ENCODE measurements around the gene NOTCH1. TPM values are rescaled to one million over a fixed set of nuclear protein-coding genes. Genes with fewer than 3 reads are reported as not detected.

The NOTCH1 gene
- total and polyA plus RNA-seq, 2 donors (not counting 1 experiment from before 2014, with no cell fraction given) = 3.3 to 10.9 TPM

- DNase-seq (ENCODE audit: low read depth in 2 of 2) = no peak
- Histone ChIP-seq H3K27me3 (ENCODE audit: control insufficient read depth, insufficient read depth, low read length) (no peaks in the 10 kb centered on the region), H3K27ac (ENCODE audit: insufficient read depth, low read length) (no peak overlapping the region), H3K9me3 (ENCODE audit: control insufficient read depth, insufficient read depth, low read depth, low read length) (no peaks in the 10 kb centered on the region), H3K4me1 (ENCODE audit: control insufficient read depth, extremely low read depth, insufficient read depth, low read length) (no peaks in the 10 kb centered on the region), H3K79me2 (ENCODE audit: control insufficient read depth, insufficient read depth, low read length) (no peaks in the 10 kb centered on the region), H3K4me3 (replicated peaks in 1 of 4; ENCODE audit: control extremely low read depth in 1 of 4, insufficient read depth in 1 of 4, low read depth in 3 of 4, low read length in 4 of 4) (no peak overlapping the region), H2AFZ (ENCODE audit: low read length) (no peak overlapping the region), H3K9ac (ENCODE audit: insufficient read depth, low read length) (no peak overlapping the region), H3K4me2 (ENCODE audit: extremely low read depth, insufficient read depth, low read length) (no peak overlapping the region), H4K20me1 (ENCODE audit: control insufficient read depth, extremely low read depth, insufficient read depth, low read length) (no peaks in the 10 kb centered on the region), H3K36me3 (ENCODE audit: control insufficient read depth, insufficient read depth, low read length) (peaks cover 57% of the 10 kb centered on the region)
- TF ChIP-seq CTCF (conservative IDR thresholded peaks at IDR 0.05 in 1 of 2, IDR thresholded peaks at IDR 0.05 in 1 of 2; ENCODE audit: low read depth in 1 of 2, low read length in 2 of 2) (no peak), EZH2 (IDR thresholded peaks at IDR 0.05; ENCODE audit: low read length, missing control alignments) (no peak)
Measured at GRCh38 chr9:136514022-136514714, 31.7 kb downstream of the NOTCH1 start.

GRCh38 chr9:136513191-136513590, 32.7 kb downstream of the NOTCH1 start:
- H3K27ac ChIP-seq (ENCODE audit: insufficient read depth, low read length) = no peak overlapping the region
- no peak for DNase-seq (ENCODE audit: low read depth in 2 of 2)
- H3K4me2 ChIP-seq (ENCODE audit: extremely low read depth, insufficient read depth, low read length) = no peak overlapping the region

GRCh38 chr9:136512651-136513071, 33.2 kb downstream of the NOTCH1 start:
- H3K4me1 ChIP-seq (ENCODE audit: control insufficient read depth, extremely low read depth, insufficient read depth, low read length) = no peaks in the 10 kb centered on the region
- no peaks in the 10 kb centered on the region for H3K9me3 ChIP-seq (ENCODE audit: control insufficient read depth, insufficient read depth, low read depth, low read length)
- H3K36me3 ChIP-seq (ENCODE audit: control insufficient read depth, insufficient read depth, low read length) = peaks cover 52% of the 10 kb centered on the region
- H3K27me3 ChIP-seq (ENCODE audit: control insufficient read depth, insufficient read depth, low read length) = no peaks in the 10 kb centered on the region
- no peak overlapping the region for H3K4me2 ChIP-seq (ENCODE audit: extremely low read depth, insufficient read depth, low read length)
- no peak overlapping the region for H2AFZ ChIP-seq (ENCODE audit: low read length)
- DNase-seq (ENCODE audit: low read depth in 2 of 2) = no peak
- no peaks in the 10 kb centered on the region for H3K79me2 ChIP-seq (ENCODE audit: control insufficient read depth, insufficient read depth, low read length)
- H3K4me3 ChIP-seq (replicated peaks in 1 of 4; ENCODE audit: control extremely low read depth in 1 of 4, insufficient read depth in 1 of 4, low read depth in 3 of 4, low read length in 4 of 4) = no peak overlapping the region
- TF ChIP-seq EZH2 (IDR thresholded peaks at IDR 0.05; ENCODE audit: low read length, missing control alignments) (no peak), CTCF (conservative IDR thresholded peaks at IDR 0.05 in 1 of 2, IDR thresholded peaks at IDR 0.05 in 1 of 2; ENCODE audit: low read depth in 1 of 2, low read length in 2 of 2) (no peak)
- no peak overlapping the region for H3K9ac ChIP-seq (ENCODE audit: insufficient read depth, low read length)
- no peak overlapping the region for H3K27ac ChIP-seq (ENCODE audit: insufficient read depth, low read length)
- no peaks in the 10 kb centered on the region for H4K20me1 ChIP-seq (ENCODE audit: control insufficient read depth, extremely low read depth, insufficient read depth, low read length)

More at GRCh38 chr9:136513191-136513590, 32.7 kb downstream of the NOTCH1 start:
- Histone ChIP-seq H3K4me3 (replicated peaks in 1 of 4; ENCODE audit: control extremely low read depth in 1 of 4, insufficient read depth in 1 of 4, low read depth in 3 of 4, low read length in 4 of 4) (no peak overlapping the region), H3K9ac (ENCODE audit: insufficient read depth, low read length) (no peak overlapping the region), H3K36me3 (ENCODE audit: control insufficient read depth, insufficient read depth, low read length) (peaks cover 53% of the 10 kb centered on the region), H3K27me3 (ENCODE audit: control insufficient read depth, insufficient read depth, low read length) (no peaks in the 10 kb centered on the region), H3K4me1 (ENCODE audit: control insufficient read depth, extremely low read depth, insufficient read depth, low read length) (no peaks in the 10 kb centered on the region), H4K20me1 (ENCODE audit: control insufficient read depth, extremely low read depth, insufficient read depth, low read length) (no peaks in the 10 kb centered on the region), H2AFZ (ENCODE audit: low read length) (no peak overlapping the region), H3K9me3 (ENCODE audit: control insufficient read depth, insufficient read depth, low read depth, low read length) (no peaks in the 10 kb centered on the region), H3K79me2 (ENCODE audit: control insufficient read depth, insufficient read depth, low read length) (no peaks in the 10 kb centered on the region)
- TF ChIP-seq EZH2 (IDR thresholded peaks at IDR 0.05; ENCODE audit: low read length, missing control alignments) (no peak), CTCF (conservative IDR thresholded peaks at IDR 0.05 in 1 of 2, IDR thresholded peaks at IDR 0.05 in 1 of 2; ENCODE audit: low read depth in 1 of 2, low read length in 2 of 2) (no peak)
